Skin of body (tissue), 2 donors: ENCODE results near the gene GPC6. TPM values are rescaled to one million over a fixed set of nuclear protein-coding genes. Genes with fewer than 3 reads are reported as not detected.
A peak's percentile ranks its signal among the peaks of the same experiment; 100 is the strongest.

Experiments used
- DNase-seq: peaks from one replicate; lab custom pipeline; 2025; lab: John Stamatoyannopoulos, UW
- total RNA-seq: library from RNA; depleted of rRNA; stranded (reverse); fragments of >200 nt; gene quantifications from one replicate; pipeline ENCODE4 v1.2.3, GENCODE V29; 2014

The GPC6 gene
- total RNA-seq, 1 donor from 2014 or later: 10.9 TPM

- DNase-seq: no peak
These were observed 1086.8 kb downstream of the GPC6 start for GRCh38 chr13:94313321-94313910.

DNA sequence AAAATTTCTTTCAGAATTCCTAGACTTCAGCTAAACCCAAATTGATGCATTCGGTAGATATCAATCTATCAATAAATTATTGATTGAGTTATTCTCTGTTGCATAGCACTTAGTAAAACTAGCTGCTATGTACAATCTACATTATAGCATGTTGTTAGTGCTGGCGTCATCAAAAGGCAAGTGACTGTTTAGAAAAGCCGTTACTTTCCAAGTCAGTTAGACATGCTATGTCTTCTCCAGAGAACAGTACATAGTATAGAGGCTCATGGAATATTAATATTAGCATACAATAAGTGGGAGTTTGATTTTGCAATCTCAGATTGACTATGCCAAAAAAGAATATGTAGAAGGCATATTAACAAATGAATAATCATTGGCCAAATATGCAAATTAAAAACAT, 1087.3 kb downstream of the GPC6 start:
- DNase-seq: peak; percentile 72

DNA sequence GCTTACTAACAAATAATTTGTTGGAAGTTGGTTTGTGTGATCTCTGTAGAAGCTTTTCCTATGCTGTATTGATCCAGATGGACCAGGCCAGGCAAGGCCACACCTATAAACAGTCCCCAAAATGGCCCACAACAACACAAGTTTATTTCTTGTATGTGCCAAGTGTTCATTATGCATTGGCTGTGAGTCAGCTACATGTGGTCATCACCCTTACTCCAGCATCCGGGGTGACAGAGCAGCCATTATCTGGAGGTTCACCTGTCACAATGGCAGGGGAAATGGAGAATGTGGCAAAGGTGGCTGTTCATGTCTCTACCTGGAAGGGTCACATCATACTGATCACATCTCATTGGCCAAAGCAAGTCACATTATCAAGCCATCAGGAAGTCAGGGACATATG, 1088.6 kb downstream of the GPC6 start:
- no peak for DNase-seq

GRCh38 chr13:94317063-94317491, 1090.5 kb downstream of the GPC6 start:
- no peak for DNase-seq

DNA sequence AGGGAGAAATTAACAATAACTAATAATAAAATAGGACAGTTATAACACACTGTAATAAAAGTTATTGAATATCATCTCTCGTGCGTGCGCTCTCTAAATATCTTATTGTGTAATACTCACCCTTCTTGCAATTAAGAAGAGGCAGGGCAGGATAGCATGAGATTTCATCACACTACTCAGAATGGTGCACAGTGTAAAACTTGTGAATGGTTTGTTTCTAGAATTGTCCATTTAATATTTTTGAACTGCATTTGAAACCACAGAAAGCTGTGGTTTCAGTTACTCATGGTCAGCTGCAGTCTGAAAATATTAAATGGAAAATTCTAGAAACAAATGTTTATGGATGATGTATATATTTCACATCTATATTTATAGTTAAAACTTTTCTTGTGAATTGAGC, 1091.8 kb downstream of the GPC6 start:
- no peak for DNase-seq

- no peak for DNase-seq
These were observed 1092.9 kb downstream of the GPC6 start for GRCh38 chr13:94319501-94319900.

- DNase-seq: no peak
These were observed 1096.5 kb downstream of the GPC6 start for GRCh38 chr13:94322925-94323763.

- no peak for DNase-seq
These were observed 1097.5 kb downstream of the GPC6 start for GRCh38 chr13:94323764-94324758.

DNA sequence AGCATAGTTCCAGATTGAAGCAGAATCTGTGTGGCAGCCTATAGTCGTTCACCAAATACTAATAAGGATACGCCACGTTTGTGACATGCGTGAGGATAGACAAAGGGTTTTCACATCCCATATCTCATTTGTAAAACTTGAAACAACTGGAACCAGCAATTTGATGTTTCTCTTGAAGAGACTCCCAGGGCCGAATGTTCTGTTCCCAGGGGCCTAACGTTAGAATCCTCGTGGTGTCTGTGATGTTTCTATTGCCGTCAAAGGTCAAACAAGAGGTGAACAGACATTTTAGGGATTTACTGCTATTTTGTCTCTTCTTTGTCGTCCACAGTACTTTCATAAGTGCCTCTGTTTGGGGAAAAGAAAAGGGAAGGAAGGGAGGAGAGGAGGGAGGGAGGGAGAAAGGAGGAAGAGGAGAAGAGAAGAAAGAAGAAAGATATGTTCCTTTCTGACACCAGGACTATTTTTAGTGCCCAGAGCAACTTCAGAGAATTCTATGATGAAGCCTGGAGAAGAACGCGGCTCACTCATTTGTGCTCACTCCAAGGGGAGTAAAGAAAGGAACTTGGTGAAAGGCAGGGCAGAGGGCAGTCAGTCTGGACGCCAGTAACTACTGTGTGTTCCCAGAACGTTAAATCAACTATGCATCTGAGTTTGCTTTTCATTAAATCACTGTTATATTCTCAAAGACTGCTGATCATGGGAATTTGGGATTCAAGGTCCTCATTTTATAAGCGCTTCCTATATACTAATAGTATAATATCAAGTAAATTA, 1098.3 kb downstream of the GPC6 start:
- DNase-seq: no peak

DNA sequence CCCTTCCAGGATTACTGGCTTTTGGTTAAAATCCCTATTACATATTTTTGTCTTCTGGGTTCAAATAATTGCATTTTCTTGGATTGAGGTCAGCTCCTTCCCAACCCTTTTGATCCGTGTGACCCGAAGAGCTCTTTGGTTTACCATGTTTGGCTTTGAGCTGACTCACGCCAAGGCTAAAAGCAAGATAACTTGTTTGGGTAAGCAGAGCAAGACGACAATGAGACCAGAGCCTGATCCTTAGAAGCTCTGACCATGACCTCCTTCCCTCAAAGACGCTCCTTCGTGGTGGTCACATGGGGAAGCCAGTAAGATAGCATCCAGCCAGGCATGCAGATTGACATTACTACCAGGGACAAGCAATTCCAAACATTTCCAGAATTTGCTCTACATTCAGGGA, 1099.0 kb downstream of the GPC6 start:
- DNase-seq: no peak

DNA sequence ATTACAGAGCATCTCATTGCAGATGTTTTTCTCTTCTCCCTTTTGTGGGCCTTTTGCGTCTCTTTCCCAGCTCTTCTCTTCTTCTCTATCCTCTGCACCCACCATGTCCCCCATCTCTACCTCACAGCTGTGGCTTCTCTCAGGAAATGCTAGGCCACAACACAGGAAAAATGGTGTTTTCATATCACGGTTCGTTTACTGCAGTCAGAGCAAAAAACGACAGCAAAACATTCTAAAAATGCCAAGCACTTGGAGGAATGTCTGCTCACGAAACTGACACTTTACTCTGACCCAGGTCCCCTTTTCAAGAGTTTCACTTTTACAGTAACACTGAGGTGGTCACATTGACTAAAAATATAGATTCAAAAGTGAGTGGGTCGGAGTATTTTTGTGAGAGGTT, 1100.7 kb downstream of the GPC6 start:
- no peak for DNase-seq

DNA sequence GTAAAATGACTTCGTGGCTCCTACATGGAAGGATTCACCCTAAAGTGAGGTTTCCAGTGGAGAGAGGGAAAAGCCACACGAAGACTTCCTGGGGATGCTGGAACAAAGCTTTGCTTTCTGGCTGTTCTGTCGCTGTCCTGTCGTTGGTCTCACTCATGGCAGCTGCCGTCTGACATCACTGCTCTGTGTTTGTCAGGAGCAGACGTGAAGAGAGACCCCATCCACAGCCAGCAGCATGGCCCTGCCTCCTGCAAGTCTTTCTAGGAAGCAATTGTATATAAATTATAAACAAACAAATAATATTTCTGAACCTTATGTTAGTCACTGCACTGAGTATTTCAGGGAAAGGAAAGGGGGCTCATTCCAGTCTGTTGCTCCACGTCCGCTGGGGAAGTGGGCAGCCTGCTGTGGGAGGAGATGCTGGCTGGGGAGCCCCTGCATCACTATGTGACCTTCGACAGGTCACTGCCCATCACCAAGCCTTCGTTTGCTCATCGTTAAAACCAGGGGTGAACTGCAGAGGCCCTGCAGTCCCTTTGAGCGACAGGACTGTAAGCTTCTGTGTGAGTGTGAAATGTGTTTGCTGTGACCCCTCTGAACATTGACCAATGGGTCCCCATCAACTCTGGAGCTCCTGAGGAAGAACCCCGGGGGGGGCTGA, 1101.9 kb downstream of the GPC6 start:
- DNase-seq: no peak

DNA sequence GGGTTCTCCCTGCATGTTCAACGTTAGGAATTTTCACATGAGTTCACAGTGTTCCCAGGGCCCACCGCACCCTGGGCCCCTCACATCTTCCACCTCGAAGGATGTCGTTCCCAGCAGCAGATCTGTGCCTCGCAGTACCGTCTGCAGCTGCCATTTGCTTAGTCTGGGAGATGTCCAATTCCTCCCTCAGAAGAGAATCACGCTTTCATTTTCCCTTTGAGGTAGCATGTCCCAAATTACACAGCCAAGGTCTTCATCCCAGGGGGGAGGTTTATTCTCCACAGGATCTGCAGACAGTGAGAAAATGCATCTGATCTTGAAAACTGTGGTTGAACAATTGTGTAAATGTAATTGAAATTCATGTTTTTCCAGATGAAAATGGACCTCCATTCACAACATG, 1102.7 kb downstream of the GPC6 start:
- DNase-seq: no peak

- no peak for DNase-seq
These were observed 1103.3 kb downstream of the GPC6 start for GRCh38 chr13:94329754-94330551.

DNA sequence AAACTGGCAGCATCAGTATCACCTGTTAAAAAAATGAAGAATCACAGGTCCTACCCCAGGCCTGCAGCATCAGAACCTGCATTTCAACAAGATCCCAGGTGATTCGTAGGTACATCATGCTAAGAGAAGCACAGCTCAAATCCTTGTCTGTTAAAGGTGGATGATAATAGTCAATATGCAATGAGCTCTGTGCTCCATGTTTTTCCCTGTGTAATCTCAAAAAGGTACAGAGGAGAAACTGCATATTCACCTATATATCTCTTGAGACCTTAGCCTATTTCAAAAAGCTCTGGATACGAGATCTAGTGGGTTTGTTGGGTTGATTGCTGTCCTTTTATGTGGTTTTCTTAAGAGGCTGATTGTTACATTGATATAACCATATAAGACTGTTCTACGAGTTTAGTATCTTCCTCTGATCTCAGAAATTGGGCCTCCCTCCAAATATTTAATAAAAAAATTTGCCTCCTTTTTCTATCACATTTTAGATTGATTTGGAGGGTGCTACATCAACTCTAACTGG, 1104.0 kb downstream of the GPC6 start:
- no peak for DNase-seq

DNA sequence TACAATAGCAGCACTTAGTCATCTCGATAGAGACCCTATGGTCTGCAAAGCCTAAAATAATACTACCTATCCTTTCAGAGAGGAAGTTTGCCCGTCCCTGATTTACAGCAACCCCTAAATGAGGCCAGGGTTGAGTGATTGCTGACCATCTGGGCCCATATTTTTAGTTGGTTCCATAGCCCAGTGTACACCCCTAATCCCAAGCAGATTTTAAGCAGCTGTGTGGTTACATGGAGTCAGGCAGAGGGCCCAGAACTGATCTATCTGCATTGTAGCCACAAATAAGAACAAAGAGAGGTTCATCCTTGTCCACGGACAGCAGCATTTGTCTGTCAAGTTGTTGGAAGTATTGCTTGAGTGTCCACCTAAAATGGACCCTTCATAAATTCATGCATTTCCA, 1104.7 kb downstream of the GPC6 start:
- no peak for DNase-seq

DNA sequence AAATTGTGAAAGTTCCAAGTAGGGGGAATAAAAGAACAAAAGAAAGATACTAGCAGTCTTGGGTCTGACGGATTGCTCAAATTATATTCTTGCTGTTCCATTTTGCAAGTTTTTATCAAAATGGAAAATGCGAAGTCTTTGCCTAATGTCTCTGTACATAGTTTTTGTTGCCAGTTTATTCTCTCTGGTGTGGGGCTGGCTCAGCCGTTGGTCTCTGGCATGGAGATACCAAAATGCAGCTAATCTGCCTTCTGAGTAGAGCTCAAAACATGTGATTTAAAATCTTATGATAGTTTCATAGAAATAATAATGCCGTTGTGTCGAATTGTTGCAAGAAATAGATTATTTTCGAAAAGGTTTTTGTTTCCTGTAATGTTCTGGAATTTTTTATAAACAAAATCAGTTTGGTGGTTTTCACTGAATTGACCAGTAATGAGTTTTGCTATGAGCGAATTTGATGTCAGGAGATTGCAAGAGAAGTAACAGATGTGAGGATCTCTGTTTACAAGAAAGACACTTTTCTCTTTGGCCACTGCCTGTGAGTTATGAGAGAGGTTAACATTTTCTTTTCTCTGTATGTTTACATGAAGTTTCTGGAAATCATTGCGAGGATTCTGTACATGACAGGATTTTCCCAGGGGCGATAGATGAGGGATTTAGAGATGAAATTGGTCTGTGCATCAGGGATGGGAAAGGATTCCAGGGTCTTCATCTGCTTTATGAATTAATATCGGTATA, 1105.9 kb downstream of the GPC6 start:
- no peak for DNase-seq

- no peak for DNase-seq
These were observed 1106.7 kb downstream of the GPC6 start for GRCh38 chr13:94333131-94333820.
